Vagina (tissue), 2 donors: ENCODE data around the gene PI4KA. TPM values are rescaled to one million over a fixed set of nuclear protein-coding genes. Genes with fewer than 3 reads are reported as not detected.

Experiments
- DNase-seq, 2 donors: peaks; one replicate each; pipeline ENCODE4 v3.0.0-alpha.2; 2017; ENCODE audit errors: extremely low spot score in 2 of 2
- H3K27ac ChIP-seq: fragments of 200-600 bp; sonication (generic); one replicate; pipeline ENCODE4 v1.5.1; 2019
- H3K27me3 ChIP-seq: fragments of 200-600 bp; sonication (generic); one replicate; pipeline ENCODE4 v1.5.1; 2019
- H3K36me3 ChIP-seq, 2 donors: fragments of 200-600 bp; sonication (generic); one replicate each; pipeline ENCODE4 v1.5.1; 2017 to 2019
- H3K4me1 ChIP-seq: fragments of 200-600 bp; sonication (generic); one replicate; pipeline ENCODE4 v1.5.1; 2019
- H3K4me3 ChIP-seq, 2 donors: fragments of 200-600 bp; sonication (generic); 1 replicate in 1 of 2; 2 replicates in 1 of 2; pipeline ENCODE4 v1.5.1; 2016 to 2019
- H3K9me3 ChIP-seq: fragments of 200-600 bp; sonication (generic); one replicate; pipeline ENCODE4 v1.5.1; 2019
- CTCF ChIP-seq, 3 experiments: fragments of 450-650 bp in 2 of 3; fragments of 200-600 bp in 1 of 3; sonication (generic) in 1 of 3; IDR thresholded peaks; one replicate each; pipeline ENCODE4 v1.5.1; 2017 to 2019; ENCODE audit warnings: antibody characterized with exemption in 3 of 3, mild to moderate bottlenecking in 2 of 3, moderate library complexity in 2 of 3
- POLR2A ChIP-seq, 2 donors: fragments of 450-650 bp; IDR thresholded peaks; one replicate each; pipeline ENCODE4 v1.6.1; 2017; ENCODE audit warnings: antibody characterized with exemption in 2 of 2, mild to moderate bottlenecking in 2 of 2, moderate library complexity in 2 of 2
- POLR2AphosphoS5 ChIP-seq, 2 donors: sonication (generic); formaldehyde crosslinking; IDR thresholded peaks; one replicate each; pipeline ENCODE4 v1.9.0; 2017; ENCODE audit warnings: antibody characterized with exemption in 2 of 2, mild to moderate bottlenecking in 2 of 2, low read depth in 1 of 2; ENCODE audit not compliant: insufficient read depth in 1 of 2
- intact Hi-C: fragments of 100-400 bp; cut with DNase I; formaldehyde crosslinking; loops from one replicate; pipeline ENCODE4 v1.15.1; 2023
- total RNA-seq: library from RNA; depleted of rRNA; stranded (reverse); fragments of >200 nt; gene quantifications from one replicate; pipeline ENCODE4 v1.2.3, GENCODE V29; 2016

Gene PI4KA
- total RNA-seq, 1 donor from 2014 or later, result 135 TPM

GRCh38 chr22:20742764-20743163 lies 115.8 kb downstream of the PI4KA start:
- no peak overlapping the region for H3K27ac ChIP-seq
- no peaks in the 10 kb centered on the region for H3K4me1 ChIP-seq
- no peak overlapping the region for H3K4me3 ChIP-seq
- no peaks in the 10 kb centered on the region for H3K9me3 ChIP-seq
- no peak for DNase-seq
- no peaks in the 10 kb centered on the region for H3K27me3 ChIP-seq
- no peak for TF ChIP-seq CTCF (IDR thresholded peaks at IDR 0.05)
- TF ChIP-seq POLR2A (IDR thresholded peaks at IDR 0.05), result no peak
- no peak for TF ChIP-seq POLR2AphosphoS5 (IDR thresholded peaks at IDR 0.05; ENCODE audit: insufficient read depth in 1 of 2, low read depth in 1 of 2)
- H3K36me3 ChIP-seq, result peaks cover 0 to 58% of the 10 kb centered on the region in 2 donors
- intact Hi-C loops, result no loop called here

GRCh38 chr22:20741634-20742581 lies 116.7 kb downstream of the PI4KA start:
- H3K36me3 ChIP-seq, result peaks cover 0 to 51% of the 10 kb centered on the region in 2 donors
- no peak for TF ChIP-seq POLR2A (IDR thresholded peaks at IDR 0.05)
- no peak for TF ChIP-seq POLR2AphosphoS5 (IDR thresholded peaks at IDR 0.05; ENCODE audit: insufficient read depth in 1 of 2, low read depth in 1 of 2)
- peak in 1 of 3 experiments; percentile 21 for TF ChIP-seq CTCF (IDR thresholded peaks at IDR 0.05)
- intact Hi-C loops, result no loop called here

GRCh38 chr22:20741008-20741633 lies 117.5 kb downstream of the PI4KA start:
- TF ChIP-seq POLR2A (IDR thresholded peaks at IDR 0.05) (no peak), POLR2AphosphoS5 (IDR thresholded peaks at IDR 0.05; ENCODE audit: insufficient read depth in 1 of 2, low read depth in 1 of 2) (no peak), CTCF (IDR thresholded peaks at IDR 0.05) (no peak)
- DNase-seq, result no peak
- Histone ChIP-seq H3K9me3 (no peaks in the 10 kb centered on the region), H3K4me1 (no peaks in the 10 kb centered on the region), H3K4me3 (no peak overlapping the region), H3K27me3 (no peaks in the 10 kb centered on the region), H3K36me3 (peaks cover 0 to 44% of the 10 kb centered on the region in 2 donors), H3K27ac (no peak overlapping the region)
- intact Hi-C loops, result no loop called here

More at GRCh38 chr22:20741634-20742581, 116.7 kb downstream of the PI4KA start:
- no peak overlapping the region for H3K4me3 ChIP-seq
- no peaks in the 10 kb centered on the region for H3K9me3 ChIP-seq
- DNase-seq, result no peak
- no peaks in the 10 kb centered on the region for H3K4me1 ChIP-seq
- no peaks in the 10 kb centered on the region for H3K27me3 ChIP-seq
- no peak overlapping the region for H3K27ac ChIP-seq

- H3K9me3 ChIP-seq, result no peaks in the 10 kb centered on the region
- TF ChIP-seq POLR2A (IDR thresholded peaks at IDR 0.05) (no peak), CTCF (IDR thresholded peaks at IDR 0.05) (no peak), POLR2AphosphoS5 (IDR thresholded peaks at IDR 0.05; ENCODE audit: insufficient read depth in 1 of 2, low read depth in 1 of 2) (no peak)
- no peaks in the 10 kb centered on the region for H3K4me1 ChIP-seq
- no peak for DNase-seq
- H3K36me3 ChIP-seq, result peaks cover 0 to 40% of the 10 kb centered on the region in 2 donors
- intact Hi-C loops, result no loop called here
- H3K27me3 ChIP-seq, result no peaks in the 10 kb centered on the region
- H3K4me3 ChIP-seq, result no peak overlapping the region
- H3K27ac ChIP-seq, result no peak overlapping the region
These were observed 118.2 kb downstream of the PI4KA start for GRCh38 chr22:20740222-20740951.
